Muscle of arm (tissue), 12 donors: Measurements from ENCODE around the gene PEA15. TPM values are rescaled to one million over a fixed set of nuclear protein-coding genes. Genes with fewer than 3 reads are reported as not detected.

Experiments used
- DNase-seq: peaks from one replicate; pipeline ENCODE4 v3.0.0-alpha.2; 2013
- polyA plus RNA-seq, 12 donors: library from polyadenylated mRNA; unstranded; fragments of 120-200 nt; gene quantifications; one replicate each; pipeline ENCODE4 v1.2.1, GENCODE V29; 2013; ENCODE audit not compliant: insufficient read length in 12 of 12

PEA15 gene
- polyA plus RNA-seq, 12 donors = 119 to 154 (median 137) TPM; not detected in 1

DNA sequence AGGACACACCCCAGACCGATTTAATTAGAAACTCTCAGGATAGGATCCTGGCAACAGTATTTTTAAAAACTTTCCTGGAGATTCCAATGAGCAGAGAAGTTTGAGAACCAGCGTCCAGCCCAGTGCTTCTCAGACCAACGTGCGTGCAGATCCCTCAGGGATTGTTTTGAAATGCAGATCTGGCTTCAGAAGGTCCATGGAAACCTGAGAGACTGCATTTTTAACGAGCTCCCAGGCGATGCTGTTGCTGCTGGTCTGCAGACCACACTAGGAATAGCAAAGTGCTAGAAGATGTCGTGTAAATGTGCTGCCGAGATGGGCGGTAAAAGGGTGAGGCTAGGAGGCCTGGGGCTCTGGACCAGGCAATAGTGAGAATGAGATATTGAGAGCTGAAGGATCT, 33.2 kb upstream of the PEA15 start:
- no peak for DNase-seq

DNA sequence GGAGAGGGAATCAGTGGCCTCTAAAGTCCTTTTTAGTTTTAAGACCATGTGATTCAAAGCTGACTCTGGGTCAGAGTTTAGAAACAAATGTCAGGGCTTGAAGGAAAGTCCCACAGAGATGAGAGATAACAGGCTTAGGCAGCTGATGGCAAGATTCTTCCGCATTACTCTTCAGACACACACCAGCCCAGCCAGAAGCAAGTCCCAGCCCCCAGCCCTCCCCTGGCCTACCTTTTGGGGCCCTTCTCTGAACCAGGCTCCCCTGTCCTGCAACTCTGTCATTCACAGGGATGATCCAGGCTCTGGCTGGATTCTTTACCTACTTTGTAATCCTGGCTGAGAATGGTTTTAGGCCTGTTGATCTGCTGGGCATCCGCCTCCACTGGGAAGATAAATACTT, 28.0 kb upstream of the PEA15 start:
- no peak for DNase-seq

DNA sequence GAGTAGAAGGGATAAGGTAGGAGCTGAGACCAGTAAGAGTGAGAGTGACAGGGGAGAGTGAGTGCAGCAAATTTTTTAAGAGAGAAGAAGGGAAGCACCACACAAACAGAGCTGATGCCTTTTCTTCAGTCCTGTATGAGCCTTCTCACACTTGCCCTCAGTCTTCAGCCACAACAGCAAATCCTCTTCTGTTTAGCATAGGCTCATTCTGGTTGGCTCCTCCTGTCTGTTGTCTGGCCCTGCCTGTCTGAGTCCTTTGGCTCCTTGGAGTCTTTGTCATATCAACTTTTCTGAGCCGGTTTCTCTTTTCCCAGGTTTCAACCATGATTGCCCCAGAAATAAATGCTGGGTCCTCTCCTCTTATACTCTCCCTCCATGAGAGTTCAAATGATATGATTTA, 27.5 kb upstream of the PEA15 start:
- DNase-seq = no peak

DNA sequence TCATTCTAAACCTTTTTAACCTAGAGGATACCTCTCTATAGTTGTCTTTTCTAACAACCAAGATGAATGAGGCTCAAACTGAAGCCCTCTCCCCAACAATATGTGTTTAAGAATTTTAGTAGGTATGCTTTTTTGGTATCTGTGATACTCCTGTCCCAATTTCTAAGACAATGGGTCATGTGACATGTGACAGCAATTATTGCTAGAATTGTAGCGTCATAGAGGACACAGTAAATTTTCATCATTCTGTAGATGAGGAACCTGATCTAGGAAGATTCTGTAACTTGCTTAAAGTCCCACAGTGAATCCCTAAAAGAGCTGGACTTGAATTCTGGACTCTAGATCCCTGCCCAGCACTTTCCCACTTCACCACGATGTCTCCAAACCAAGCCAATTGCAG, 26.5 kb upstream of the PEA15 start:
- DNase-seq = no peak

DNA sequence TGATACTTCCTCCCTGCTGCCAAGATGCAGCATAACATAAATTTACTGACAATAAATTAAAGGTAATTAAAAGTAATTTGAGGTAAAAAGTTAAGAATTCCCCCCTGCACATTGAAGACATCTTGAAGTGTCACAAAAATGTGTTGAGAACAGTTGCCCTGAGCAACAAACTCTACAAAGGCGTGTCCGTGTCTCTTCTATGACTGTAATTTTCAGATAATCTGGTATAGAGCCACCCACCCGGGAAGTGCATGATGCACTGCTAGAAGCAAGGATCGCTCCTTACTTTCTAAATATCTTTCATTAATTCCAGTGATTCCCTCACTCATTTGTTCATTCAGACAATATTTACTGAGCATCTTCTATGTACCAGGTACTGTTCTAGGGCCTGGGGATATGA, 25.8 kb upstream of the PEA15 start:
- DNase-seq = no peak

DNA sequence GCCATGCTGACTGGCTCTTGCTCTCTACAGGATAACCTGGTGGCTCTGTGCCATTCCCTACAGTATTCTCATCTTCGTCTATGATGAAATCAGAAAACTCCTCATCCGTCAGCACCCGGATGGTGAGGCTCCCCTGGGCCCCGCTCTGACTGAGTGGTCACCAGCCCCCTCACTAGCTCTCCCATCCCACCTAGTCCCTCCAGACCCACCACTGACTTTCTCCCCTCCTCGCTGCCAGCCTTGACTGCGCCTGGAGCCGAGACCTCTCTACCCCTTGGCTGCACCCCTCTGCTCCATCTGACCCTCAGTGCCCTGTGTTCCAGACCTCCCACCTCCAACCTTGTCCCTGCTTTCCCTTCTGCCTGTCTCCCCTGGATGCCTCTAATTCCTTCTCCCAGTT, 18.9 kb upstream of the PEA15 start:
- no peak for DNase-seq

DNA sequence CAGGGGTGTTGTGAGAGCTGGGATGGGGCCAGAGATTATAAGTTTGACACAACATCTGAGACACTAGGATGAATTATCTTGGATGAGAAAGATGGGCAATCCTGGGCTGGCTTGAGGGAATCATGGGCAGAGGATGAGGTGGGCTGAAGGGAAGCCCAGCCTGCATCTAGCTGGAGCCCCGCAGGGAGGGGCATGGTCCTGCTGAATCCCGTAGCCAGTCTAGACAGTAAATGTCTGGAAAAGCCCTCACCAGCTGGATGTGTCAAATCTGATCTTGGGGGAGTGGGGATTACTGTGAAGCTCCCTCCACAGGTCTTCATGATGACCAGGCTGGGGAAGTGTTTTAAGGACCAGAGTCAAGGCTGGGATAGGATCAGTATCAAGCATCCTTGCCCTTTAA, 18.5 kb upstream of the PEA15 start:
- no peak for DNase-seq

DNA sequence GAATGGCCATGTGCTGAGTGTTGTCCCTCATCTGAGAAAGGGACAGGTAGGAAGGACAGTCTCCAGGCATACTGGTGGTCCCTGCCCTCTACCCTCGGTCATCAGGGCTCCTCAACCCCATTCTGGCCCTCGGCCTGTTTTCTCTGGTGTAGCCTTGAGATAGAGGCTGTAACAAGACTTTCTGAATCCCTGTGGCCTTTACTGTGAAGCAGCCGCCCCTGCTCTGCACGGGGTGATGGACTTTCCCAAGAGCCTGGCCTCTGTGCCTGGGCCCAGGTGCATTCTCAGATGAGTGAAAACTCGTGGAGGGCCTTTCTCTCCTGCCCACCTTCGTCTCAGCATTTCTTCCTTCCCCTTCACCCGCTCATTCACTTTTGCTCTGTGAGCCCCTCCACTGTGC, 17.8 kb upstream of the PEA15 start:
- no peak for DNase-seq

DNA sequence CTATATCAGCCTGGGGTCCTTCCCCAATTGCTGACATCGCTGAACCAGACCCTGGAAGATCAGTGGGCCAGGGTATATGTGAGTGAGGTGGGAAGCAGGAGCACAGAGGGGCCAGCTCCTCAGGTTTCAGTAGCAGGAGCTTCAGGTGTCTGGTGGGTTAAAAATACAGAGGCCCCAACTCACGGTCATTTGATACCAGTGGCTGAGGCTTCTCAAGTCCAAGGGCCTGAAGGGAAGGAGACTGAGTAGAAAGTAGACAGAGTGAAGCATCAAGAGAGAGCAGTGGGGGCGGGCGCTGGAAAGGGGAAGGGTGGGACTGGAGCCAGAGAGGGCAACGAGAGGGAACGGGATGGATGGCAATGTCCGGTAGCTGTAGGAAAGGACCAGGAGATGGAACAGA, 16.8 kb upstream of the PEA15 start:
- no peak for DNase-seq

DNA sequence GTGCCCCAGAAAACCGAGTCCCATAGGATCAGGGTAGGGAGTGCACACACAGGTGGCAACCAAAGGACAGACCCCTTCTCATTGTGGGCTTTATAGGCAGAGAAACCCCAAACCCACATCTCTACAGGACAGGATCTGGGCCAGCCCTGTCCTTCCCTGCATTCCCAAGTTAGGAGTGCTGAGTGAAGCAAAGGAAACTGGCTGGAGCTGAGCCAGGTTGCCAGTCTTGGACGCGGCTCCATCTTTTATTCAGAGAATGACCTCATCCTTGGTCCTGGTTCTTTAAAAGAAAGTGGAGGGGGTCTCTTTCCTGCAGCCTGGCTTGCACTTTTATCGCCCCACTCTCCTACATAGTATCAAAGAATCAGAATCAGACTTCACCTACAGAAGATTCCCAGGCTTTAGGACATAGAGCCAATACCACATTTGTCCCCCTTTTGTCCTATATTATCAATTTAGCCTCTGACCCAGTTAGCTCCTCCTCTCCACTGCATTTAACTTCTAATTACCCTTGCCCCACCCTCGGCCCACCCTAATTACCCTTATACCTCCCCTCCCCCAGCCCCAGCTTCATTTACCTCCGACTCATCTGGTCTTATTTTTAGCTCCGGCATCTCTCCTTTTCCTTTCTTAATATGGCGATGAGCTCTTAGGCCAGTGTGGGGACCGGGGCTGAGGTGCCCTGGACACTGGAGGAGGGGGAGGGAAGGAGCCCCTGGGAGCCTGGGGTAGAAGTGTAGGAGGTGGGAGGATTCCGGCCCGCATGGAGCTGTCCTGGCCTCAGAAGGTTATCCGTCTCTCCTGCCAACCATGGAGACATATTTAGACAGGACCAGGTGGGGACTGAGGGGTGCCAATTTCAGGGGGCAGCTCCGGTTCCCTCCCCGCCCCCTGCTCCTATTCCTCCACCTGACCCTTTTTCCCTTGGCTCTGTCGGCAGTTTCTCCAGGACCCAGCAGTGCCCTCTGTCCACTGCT, 15.2 kb upstream of the PEA15 start, which contains the start of gene CASQ1:
Gene CASQ1, plus strand, starts transcription at position 927 of the 977 bp plus-strand sequence. CDS start 177 bp downstream, outside the sequence.
- peak; percentile 65 for DNase-seq

DNA sequence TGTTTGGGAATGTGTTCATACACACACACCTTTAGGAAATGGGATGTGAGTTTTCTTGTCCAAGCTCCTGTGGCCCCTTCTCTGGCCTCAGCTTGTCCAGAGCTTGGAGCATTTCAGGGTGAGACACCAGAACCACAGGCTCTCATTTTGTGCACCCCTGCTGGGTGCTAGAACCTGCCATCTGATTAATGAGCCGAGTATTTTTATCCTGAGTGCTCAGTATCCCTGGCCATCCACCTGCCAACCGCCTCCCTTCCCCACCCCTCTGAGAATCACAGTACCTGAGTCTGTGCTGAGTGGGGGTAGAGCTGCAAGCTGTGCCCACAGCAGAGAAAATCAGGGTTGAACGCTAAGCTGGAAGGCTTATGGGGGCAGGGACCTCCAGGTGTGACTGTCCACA, 13.4 kb upstream of the PEA15 start:
- DNase-seq = no peak

DNA sequence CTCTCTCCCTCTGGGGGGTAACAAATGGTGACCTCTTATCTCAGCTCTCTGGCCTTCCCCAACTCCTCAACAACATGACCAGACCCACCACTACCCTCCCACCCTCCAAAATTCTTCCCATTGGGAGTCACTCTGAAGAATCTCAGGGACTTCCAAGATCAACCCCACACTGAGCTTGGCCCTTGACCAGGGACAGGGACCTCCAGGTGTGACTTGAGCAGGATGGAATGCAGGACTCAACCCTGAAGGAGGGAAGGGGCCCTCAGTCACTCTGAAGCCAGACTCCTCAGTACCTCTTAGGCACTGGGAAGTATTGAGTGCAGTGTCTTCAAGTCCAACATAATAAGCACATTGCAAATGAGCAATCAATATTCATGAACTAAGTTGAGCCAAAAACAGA, 12.9 kb upstream of the PEA15 start:
- DNase-seq = no peak

DNA sequence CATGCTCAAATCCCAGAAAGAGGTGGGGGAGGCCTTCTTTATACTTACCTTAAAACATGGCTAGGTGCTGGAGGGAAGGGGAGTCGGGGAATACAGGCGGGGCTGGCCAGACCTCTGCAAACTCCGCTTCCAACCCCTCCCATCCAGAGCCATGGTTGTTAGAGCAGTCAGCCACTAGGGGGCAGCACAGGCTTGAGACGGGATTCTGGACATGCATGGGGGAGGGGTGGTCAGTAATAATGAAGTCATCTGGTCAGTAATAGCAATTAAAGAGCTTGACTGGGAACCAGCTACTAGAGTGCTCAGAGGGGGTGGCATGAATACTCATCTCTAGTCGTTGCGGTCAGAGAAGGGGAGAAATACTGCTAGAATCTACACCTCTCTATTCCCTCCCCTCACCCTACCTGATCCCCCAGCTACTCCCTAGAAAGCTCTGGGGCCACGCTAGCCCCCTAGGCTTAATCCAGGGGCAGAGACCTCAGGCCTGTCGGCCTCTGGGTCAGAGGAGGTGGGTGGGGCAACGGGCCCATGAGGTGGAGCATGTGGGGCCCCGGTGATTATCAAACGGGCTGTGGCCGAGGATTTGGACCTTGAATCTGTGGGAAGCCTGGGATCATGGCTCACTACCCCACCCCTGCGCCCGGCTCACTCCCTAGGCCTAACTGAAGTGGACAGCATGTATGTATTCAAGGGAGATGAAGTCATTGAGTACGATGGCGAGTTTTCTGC, 11.9 kb upstream of the PEA15 start:
- DNase-seq = peak; percentile 91

DNA sequence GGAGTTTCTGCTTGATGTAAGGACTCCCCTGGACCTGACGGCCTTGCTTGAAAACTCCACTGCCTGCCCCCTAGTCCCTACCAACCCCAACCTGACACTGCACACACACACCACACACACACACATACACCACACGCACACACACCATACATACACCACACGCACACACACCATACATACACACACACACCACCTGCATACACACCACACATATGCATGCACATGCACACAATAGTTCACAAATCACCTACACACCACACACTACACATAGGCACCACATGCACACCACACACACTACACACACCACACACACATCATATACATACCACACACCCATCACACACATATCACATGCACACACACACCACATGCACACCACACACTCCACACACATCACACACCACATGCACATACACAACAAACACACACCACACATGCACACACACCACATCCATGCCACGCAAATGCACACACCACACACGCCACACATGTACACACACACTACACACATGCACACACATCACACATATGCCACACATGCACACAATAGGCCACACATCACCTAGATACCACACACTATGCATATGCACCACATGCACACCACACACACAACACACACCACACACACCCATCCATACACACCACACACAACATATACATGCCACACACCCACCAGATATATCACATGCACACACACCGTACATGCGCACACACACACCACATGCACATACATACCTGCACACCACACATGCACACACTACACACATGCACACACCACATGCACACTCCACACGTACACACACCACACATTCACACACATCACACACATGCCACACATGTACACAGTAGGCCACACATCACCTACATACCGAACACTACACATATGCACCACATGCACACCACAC, 11.1 kb upstream of the PEA15 start:
- no peak for DNase-seq

DNA sequence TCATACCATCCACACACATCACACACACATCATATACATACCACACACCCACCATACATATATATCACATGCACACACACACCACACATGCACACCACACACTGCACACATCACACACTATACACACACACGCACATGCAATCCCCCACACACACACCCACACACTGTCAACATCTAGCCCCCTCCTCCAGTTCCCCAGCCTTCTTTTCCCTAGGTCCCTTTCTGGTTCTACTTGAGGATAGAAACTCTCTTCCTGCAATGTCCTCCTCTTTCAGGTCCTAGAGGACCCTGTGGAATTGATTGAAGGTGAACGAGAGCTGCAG, 10.5 kb upstream of the PEA15 start:
- no peak for DNase-seq

DNA sequence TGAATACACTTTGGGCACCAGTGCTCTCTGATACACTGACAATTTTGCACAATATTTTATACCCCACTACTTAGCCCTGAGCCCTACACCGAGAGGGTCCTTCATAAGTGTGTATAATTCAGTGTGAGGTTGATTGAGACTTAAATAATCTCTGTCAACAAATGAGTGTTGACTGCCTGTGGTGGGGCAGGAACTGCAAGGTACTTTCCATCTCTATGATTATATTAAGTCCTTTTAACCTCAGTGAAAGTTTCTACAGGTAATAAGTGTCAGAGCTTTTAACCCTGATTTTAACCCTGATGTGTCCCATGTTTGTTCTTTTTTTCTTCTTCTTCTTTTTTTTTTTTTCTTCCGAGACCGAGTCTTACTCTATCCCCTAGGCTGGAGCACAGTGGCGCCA, 9.0 kb upstream of the PEA15 start:
- no peak for DNase-seq

DNA sequence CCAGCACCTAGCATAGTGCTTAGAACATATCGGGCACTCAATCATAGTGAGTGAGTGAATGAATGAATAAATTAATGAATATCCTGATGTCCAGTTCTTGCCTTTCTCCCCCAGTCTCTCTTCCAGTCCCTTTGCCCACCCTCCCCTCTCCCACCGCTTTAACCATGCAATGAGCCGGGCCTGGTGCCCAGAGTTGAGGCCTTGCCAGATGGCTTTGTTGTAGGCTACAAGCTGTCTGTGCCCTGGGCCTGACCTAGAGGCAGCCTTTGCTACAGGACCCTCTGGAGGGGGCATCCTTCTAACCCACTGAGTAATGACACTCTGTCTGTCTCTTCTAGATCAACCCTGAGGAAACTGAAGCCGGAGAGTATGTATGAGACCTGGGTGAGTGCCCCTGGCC, 8.0 kb upstream of the PEA15 start:
- DNase-seq = no peak

DNA sequence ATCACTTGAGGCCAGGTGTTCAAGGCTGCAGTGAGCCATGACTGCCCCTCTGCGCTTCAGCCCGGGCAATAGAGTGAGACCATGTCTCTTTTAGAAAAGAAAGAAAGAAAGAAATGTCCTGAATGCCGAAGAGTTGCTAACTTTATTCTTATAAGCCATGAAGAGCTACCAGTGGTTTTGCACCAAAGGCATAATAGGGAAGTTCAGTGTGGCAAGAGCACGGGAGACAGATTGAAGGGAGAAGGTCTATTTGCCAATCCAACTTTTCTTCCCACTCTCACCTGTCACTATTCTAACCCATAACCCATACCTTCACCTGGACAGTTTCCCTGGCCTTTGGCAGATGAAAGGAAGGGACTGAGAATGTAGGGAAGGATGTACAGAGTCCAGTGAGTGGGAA, 4.4 kb upstream of the PEA15 start:
- DNase-seq = no peak

DNA sequence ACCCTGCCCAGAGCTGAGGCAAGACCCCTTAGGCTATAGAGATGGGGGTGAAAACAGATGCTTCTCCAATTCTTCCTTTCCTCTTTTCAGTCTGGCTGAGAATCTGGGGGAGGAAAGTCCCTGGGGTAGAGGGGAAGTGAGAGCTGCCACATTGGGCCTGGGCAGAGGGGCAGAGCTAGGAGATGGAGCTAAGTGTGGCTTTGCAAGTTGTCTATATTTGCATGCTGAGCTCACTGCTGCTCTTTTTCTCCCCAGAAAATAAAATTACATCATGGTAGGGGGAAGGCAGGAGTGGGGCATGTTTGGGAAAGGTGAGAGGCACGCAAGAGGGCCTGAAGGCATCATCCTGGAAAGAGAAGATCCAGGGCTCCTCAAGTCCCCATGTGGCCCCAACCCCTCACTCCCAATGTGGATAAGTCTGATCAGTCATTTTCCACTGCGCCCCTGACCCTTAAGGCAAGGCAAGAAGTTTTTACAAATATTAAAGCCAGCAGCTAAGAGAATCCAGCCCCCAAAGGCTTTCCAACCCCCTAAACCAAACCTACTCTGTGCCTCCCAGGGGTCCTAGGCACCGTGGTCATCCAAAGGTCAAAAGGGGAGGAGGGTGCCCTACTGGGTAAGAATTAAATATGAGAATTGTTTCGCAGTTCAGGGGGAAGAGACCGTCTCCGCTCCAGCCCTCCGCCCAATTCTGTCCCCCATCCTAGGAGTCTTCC, 500 bp upstream of the PEA15 start:
- DNase-seq = no peak

DNA sequence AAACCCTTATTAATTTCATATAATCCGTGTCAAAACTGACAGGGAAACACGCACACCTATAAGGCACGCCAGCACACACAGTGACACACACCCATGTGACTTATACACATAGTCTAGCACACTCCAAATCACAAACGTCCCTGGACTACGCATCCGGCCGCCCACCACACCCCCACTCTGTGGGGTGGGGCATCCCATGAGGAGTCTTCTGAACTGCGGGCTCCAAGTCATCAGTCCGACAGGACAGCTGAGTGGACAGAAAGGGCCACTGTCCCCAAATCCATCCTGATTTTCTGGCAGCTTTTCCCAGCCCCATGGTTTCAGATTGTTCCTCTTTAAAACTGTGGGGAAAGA, 829 bp downstream of the PEA15 start:
- no peak for DNase-seq

DNA sequence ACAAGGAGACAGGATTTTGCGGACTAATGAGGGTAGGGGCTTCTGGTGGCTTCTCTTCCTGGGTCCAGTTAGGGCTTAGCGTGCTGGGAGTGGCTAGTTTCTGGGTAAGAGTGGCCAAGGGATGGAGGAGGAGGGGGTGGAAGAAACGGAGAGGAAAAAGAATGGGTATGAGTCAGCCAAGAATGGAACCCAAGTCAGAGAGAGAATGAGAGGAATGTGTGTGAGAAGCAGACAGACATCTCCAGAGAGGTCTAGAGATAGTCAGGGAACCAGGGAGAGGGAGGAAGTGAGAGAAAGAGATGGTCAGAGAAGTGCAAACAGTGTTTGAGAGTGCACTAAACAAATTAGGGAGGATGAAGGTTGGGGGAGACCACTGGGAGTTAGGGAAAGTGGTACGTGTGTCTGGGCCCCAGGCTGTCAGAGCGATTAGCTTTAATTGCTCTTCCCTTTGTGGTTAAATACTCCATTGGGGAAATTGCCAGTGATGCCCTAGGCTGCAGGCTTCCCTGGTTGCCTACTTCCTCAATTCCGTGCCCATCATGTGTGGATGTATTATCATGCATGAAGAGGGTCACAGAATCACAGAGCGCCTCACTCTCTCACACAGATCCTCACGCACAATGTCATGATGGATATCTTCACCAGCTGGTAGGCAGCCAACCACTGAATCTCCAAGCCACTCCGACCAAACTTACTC, 1.4 kb downstream of the PEA15 start:
- DNase-seq = no peak
